Glomerular endothelial cell (primary cell): Measurements from ENCODE around the gene IFI44. TPM values are rescaled to one million over a fixed set of nuclear protein-coding genes. Genes with fewer than 3 reads are reported as not detected.

Source experiments
- DNase-seq: peaks from one replicate; pipeline ENCODE4 v3.0.0-alpha.2; 2011; ENCODE audit warnings: low read depth, low spot score; ENCODE audit errors: extremely low read depth
- total RNA-seq: library from RNA; depleted of rRNA; stranded (reverse); fragments of >200 nt; gene quantifications from 2 replicates; pipeline ENCODE4 v1.2.3, GENCODE V29; 2015

IFI44 gene
- total RNA-seq, 1 donor from 2014 or later = 35.1 TPM

DNA sequence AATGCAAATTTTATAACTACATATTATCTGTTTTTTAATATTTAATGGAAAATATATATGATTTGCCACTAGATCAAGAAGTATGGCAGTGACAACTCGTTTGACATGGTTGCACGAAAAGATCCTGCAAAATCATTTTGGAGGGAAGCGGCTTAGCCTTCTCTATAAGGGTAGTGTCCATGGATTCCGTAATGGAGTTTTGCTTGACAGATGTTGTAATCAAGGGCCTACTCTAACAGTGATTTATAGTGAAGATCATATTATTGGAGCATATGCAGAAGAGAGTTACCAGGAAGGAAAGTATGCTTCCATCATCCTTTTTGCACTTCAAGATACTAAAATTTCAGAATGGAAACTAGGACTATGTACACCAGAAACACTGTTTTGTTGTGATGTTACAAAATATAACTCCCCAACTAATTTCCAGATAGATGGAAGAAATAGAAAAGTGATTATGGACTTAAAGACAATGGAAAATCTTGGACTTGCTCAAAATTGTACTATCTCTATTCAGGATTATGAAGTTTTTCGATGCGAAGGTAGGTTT, 556 bp downstream of the IFI44 start:
- no peak for DNase-seq

DNA sequence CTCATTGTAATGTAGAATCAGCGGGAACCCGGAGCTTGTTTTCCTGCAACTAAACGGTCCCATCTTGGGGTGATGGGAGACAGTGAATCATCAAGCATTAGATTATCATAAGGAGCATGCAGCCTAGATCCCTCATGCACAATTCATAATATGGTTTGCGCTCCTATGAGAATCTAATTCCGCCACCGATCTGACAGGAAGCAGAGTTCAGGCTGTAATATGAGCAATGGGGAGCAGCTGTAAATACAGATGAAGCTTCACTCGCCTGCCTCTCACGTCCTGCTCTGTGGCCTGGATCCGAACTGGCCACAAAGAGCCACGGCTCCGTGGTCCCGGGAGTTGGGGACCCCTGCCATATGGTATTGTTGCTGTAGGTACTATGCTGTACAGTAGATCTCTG, 1.6 kb downstream of the IFI44 start:
- DNase-seq = no peak

DNA sequence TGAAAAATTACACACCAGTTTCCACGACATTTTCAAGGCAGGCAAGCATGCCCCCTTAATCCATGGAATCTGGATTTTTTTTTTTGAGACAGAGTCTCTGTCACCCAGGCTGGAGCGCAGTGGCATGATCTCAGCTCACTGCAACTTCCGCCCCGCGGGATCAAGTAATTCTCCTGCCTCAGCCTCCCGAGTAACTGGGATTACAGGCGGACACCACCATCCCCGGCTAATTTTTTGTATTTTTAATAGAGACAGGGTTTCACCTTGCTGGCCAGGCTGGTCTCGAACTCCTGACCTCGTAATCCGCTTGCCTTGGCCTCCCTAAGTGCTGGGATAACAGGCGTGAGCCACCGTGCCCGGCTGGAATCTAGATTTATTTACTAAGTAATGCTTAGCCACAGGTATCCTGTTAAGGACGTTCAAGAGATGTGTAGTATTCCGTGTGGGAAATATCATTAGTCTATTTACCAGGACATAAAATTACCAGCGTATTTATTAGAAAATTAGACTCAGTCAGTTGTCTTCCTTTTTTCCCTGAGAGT, 2.5 kb downstream of the IFI44 start:
- no peak for DNase-seq

DNA sequence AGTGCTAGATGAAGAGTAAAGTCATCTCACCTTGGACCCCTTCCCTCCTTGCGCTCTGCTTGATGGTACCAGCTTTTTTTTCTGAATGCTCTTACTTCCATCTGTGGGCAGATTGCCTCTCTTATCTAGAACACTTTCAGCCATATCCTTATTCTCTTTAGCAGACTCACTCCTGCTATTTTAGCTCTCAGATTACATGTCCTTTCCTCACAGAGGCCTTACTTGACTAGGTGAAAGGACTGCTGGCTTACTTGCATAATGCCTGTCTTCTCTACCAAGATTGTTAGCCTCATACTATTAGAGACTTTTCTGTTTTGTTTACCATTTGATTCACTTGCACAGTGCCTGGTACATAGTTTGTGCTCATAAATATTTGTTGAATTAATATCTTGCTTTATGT, 9.3 kb downstream of the IFI44 start:
- DNase-seq = no peak

DNA sequence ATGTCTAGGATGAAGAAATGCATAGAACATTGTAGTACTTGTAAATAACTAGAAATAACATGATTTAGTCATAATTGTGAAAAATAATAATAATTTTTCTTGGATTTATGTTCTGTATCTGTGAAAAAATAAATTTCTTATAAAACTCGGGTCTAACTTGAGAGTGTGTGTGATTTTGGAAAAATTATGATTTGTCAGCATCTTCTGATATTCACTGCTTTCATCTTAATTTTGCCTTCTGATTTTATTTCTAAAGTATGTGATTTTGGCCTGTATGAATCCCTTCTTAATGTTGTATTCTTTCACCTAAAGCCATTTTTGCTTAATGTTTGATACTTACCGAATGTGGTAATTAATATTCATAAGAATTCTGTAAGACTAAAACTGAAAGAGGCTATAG, 14.3 kb downstream of the IFI44 start:
- DNase-seq = no peak

DNA sequence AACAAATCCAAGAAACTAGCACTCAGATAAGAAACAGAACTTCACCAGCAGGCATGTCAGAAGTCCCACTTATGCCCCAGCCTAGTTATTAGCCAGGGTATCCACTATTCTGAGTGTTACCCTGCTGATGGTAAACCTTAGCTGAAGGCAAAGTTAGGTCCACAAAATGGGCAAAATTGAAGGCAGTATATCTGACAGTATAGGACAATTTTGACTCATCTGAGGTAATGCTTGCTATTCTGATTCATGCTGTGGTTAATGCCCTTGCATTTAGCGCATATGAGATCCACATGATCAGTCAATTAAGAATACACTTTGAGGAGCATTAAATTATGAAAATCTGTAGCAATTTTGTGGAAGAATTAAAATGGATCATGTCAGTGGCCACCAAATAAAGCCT, 15.1 kb downstream of the IFI44 start:
- no peak for DNase-seq

DNA sequence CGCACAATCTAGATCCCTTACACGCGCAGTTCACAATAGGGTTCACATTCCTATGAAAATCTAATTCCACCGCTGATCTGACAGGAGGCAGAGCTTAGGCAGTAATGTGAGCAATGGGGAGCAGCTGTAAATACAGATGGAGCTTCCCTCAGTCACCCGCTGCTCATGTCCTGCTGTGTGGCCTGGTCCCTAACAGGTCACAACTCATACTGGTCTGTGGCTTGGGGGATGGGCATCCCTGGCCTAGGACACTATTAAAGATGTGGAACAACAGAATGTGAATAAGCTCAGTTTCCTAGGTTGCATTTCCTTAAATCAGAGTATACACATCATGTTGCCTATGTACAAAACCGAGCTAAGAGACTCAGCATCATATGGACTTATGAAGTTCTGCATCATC, 16.2 kb downstream of the IFI44 start:
- DNase-seq = no peak

DNA sequence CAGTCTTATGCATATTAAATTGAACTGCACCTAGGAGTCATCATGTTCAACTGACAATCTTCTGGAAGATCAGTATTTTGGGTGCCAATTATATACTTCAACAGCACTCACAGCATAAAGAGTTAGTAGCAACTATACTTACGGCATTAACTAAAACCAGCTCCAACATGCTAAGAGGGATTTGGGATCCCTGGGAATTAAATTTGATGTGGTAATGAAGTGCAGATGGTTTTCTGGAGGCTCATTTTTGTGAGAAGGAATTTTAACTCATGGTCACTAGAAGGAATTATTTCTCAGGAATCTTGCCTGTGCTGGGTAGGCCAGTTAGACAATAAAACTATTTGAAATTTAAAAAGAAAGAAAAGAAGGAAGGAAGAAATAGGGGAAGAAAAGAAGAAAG, 18.3 kb downstream of the IFI44 start:
- DNase-seq = no peak

DNA sequence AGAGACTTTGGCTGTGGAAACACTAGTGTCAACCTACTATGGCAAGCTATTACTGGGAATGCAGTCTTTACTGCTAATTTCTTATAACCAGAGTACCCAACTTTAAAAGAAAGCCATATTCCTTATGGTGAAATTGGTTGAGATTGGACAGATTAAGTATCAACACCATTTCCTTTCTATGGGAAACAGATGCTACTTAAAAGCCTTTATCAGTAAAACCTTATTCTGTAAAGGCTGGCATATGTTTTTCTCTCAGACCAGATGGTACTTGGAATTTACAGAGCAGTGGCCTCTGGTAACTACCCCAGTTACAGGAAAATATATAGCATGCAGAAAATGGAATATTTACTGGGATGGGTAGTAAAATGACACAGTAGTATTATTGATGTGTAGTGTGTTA, 18.8 kb downstream of the IFI44 start:
- DNase-seq = no peak

DNA sequence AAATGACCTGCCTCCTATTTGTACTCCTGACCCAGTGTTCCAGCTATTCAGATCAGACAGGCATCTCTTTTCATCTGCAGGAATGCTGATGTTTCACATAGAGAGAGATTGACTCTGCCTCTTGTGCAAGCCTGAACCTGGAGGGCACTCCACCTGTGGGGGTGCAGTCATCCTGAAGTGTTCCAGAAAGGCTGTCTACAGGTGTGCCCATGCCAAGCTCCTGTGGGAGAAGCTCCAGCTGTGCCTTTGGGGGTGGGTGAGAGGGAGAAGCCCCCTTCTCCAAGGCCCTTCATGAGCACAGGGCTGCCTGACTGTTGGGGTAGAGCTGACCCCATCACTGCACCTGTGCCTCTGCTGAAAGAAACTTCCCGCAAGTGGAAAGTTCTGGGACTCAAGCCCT, 22.8 kb downstream of the IFI44 start:
- no peak for DNase-seq

DNA sequence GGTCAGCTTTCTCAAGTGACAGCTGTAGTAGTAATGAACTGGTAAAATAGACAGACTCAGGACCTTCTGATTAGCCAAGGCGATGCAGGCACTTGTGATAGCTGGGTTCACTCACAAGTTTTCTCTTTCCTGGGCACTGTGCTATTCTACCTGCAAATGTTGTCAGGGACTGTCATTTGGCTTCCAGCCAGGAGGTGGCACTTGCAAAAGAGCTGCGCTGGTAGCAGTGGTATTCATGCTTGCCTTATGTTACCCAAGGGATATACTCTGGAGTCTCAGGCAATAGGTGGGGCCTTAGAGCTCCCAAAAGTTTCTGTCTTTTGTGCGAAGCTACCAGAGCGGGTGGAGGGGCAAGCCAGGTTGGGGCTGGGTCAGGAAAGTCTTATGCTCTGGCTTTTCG, 23.5 kb downstream of the IFI44 start:
- no peak for DNase-seq

DNA sequence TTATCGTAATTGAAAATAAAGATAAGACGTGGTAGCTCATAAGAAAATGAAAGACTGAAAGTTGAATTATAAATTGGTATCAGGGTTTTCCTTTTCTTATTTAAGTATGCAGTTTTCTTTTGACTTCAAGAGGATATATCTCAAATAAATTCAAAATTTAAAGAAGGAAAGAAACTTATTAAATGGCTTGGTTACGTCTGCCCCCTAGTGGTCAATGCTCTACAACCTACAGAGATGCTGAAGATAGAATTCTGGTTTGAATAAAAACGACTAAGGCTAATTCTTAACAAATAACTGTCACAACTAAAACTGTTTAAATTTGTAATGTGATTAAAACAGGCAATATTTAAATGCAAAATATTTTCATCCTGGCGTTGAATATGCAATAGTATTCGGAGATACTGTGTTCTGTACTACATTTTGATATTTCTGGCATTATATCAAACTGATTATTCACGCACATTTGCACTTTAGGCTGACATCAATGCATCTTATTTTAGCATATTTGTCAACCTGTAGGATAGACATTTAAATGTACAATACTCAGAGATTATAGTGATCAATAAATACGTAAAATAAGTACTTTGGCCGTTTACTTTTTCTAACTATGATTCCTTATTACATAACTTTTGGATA, 26.8 kb downstream of the IFI44 start:
- DNase-seq = peak; percentile 65

DNA sequence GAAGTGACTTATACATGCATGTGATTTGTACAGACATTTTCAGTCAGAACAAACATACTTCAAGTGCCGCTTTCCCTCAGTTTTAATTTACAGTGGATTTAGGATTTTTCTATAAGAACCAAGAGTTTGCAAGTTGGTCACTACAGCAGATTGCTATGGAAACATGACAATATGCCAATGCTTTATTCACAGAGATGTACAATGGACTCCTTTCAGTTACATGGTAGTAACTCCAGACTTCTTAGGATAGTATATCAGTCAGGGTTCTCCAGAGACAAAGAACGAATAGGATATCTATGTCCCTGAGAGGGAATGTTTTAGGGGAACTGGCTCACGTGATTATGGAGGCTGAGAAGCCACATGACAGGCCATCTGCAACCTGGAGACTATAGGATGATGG, 27.4 kb downstream of the IFI44 start:
- no peak for DNase-seq

DNA sequence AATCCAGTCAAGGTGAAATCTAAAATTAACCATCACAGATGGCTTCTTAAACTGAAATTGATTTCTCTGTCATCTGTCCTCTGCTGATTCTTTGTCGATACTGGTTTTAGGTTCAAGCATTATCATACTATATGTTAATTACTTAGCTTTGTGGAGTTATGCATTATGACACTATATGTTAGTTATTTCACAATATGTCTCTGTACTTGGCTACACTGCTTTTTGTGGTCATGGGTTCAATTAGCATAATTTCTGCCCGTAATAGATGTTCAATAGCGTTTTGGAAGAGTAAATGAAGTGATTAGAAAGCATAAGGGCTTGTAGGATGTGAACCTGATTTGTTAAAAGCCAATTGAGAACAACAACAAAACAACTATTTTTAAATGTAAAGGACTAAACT, 28.2 kb downstream of the IFI44 start:
- no peak for DNase-seq

DNA sequence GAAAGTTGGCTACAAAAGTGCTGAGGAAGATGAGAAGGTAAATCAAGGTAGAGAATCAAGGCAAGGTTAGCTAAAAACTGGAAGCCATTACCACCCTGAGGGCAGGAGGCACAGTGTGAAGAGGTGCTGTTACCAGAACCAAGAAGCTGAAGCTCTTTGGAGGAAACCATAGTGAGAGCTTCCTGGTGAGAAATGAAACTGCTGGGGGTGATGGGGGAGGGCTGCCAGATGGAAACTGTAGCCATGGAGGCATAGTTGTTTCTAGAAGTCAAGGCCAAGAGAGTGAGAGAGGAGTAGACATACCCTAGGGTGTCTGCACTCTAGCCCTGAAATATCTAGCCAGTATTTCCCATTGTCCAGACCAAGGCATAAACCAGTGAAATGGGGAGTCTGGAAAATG, 28.7 kb downstream of the IFI44 start:
- DNase-seq = no peak

DNA sequence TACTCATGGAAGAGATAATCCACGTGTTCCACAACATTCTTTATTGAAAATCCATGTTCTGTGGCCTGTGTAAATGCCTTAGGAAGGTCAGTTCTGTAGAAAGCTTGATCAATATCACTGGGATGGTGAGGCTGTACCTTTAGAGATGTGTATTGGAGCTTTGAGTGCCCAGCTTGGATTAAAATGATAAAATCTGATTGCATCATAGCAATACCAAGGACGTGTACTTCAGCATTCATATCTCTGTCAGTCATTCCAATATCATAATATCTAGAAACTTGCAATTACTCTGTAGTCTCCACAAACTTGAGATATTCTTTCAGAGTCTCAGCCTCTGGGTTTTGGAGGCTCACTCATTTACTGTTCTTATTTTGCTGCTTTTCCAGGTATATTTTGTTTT, 31.6 kb downstream of the IFI44 start:
- DNase-seq = no peak

DNA sequence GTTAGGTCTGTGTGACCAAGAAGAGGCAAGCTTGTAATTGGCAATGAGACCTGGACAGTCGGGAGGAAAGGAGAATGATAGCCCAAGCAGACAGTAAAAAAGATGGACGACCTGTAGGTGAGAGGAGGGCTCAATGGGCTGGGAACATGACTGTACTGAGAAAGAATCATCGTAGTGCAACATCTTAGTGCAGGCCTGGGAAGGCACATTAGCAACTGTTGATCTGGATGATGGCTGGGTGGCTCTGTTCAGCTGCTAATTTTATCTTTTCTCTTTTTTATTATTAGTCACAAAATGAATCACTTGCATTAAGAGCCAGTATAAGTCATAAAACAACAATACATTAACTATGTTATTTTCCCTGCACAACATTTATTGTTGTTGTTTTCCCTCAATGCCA, 32.9 kb downstream of the IFI44 start:
- DNase-seq = no peak

DNA sequence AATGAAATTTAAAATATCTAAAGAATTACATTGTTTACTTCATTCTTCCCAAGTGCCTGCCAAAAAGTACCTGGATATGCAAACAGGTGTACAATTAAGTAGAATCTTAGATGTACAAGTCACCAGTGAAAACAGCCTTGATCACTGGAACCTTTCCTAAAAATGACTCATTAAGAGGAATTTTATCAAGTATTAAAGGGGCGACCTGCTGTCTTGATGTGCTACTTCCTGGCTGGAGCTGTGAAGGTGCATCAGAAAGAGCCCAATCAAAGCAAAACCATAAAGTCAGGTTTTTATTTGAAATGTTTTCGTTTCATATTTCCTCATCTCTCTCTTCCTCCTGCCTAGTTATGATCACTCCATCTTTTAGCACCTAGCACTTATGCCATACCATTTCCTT, 33.4 kb downstream of the IFI44 start:
- DNase-seq = no peak

DNA sequence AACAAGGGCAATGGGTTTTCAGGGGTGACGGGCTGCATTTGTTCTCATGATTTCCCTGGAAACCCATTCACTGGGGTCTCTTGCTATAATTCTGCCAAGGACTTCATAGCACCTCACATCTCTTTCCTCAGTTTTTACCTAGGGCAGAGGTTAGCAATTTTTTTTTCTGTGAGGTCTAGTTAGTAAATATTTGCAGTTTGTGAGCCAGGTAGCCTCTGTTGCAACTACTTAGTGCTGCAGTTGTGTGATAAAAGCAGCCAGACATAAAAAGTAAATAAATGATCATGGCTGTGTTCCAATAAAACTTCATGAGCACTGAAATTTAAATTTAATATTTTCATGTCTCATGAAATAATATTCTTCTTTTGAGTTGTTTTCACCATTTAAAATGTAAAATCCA, 37.7 kb downstream of the IFI44 start:
- no peak for DNase-seq

DNA sequence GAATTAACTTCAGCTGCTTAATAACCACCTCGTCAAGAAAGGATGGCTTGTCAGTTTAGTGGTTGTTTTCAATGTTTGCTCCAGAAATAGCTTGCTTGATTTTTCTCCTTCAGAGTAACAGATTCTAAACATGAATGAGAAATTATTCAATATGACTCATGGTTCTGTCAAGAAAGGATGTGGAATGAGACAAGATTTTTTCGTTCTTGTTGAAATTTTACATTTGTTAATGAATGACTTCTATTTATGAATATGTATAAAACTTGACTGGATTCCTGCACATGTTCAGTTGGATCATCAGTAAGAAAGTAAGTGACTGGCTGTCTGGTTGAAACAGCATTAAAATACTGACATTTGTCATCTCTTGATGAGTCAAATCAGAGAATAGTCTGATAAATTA, 38.3 kb downstream of the IFI44 start:
- DNase-seq = no peak

DNA sequence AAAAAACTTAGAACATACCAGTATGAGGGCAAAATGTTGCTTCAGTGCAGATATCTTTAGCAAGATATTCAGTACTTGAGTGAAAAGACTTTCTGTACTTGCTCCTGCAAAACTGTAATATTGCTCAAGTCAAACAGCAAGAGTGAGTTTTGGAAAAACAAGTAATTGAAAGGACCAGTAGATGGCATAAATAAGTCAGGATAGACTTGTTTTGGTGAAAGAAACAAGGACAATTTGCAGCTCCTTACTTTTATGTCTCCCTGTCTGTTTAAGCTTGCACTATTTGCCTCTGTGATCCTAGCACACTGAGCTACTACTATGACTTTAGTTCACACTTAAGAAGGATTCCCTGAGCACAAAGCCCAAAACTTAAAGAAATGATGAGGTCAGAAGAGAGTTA, 39.1 kb downstream of the IFI44 start:
- DNase-seq = no peak

DNA sequence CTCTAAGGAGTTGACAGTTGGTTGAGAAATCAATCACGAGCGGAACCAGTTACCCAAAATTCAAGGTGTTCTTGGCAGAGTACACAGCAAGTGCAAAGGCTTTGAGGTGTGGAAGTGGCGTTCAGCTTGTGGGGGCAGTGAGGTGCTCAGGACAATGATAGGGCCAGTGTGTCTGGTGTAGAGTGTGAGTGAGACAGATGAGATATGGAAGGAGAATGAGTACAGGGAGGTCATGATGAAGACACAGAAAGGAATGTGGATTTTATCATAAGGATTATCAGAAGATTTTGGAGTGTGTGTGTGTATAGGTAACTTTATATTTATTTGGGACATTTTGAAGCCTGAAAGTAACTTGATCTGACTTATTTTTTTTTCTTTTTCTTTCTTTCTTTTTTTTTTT, 40.9 kb downstream of the IFI44 start:
- DNase-seq = no peak
